ENCODE measurements around the gene ZCCHC24.

ZCCHC24 gene

GRCh38 chr10:79344502-79345195 is 100.8 kb downstream of the ZCCHC24 start:
- Histone ChIP-seq H3K4me3 (ENCODE audit: low read length) (no peak overlapping the region), H3K36me3 (ENCODE audit: control insufficient read depth, low read length) (peaks cover 22% of the 10 kb centered on the region), H3K9me2 (replicated peaks; ENCODE audit: control insufficient read depth, low read length) (no peaks in the 10 kb centered on the region), H3K27ac (ENCODE audit: low read depth, low read length) (no peak overlapping the region), H3K27me3 (ENCODE audit: control insufficient read depth, low read length) (no peaks in the 10 kb centered on the region), H4K20me1 (ENCODE audit: control insufficient read depth, insufficient read depth, low read depth, low read length) (peaks cover 16% of the 10 kb centered on the region; the same call in 1 of the 2 replicates), H3K9me3 (ENCODE audit: control insufficient read depth, insufficient read depth, low read length) (no peaks in the 10 kb centered on the region), H3K4me1 (ENCODE audit: control insufficient read depth, low read length) (peaks cover 25% of the 10 kb centered on the region), H3F3A (ENCODE audit: control insufficient read depth, insufficient read depth) (no peaks in the 10 kb centered on the region), H3K4me2 (ENCODE audit: low read length) (no peak overlapping the region), H3K79me2 (ENCODE audit: control insufficient read depth, low read length) (peaks cover 24% of the 10 kb centered on the region)
- TF ChIP-seq CTCF (IDR thresholded peaks at IDR 0.05; ENCODE audit: low read depth, low read length, poor library complexity, severe bottlenecking) = no peak
- TF ChIP-seq EZH2phosphoT487 (IDR thresholded peaks at IDR 0.05; ENCODE audit: borderline replicate concordance, low read length) = no peak

GRCh38 chr10:79342811-79343561 is 102.4 kb downstream of the ZCCHC24 start:
- Histone ChIP-seq H3K4me2 (ENCODE audit: low read length) (no peak overlapping the region), H3K4me3 (ENCODE audit: low read length) (no peak overlapping the region), H3K27me3 (ENCODE audit: control insufficient read depth, low read length) (no peaks in the 10 kb centered on the region), H3K36me3 (ENCODE audit: control insufficient read depth, low read length) (peaks cover 5% of the 10 kb centered on the region), H3K9me3 (ENCODE audit: control insufficient read depth, insufficient read depth, low read length) (no peaks in the 10 kb centered on the region), H4K20me1 (ENCODE audit: control insufficient read depth, insufficient read depth, low read depth, low read length) (no peaks in the 10 kb centered on the region), H3K27ac (ENCODE audit: low read depth, low read length) (no peak overlapping the region), H3K79me2 (ENCODE audit: control insufficient read depth, low read length) (peaks cover 7% of the 10 kb centered on the region), H3F3A (ENCODE audit: control insufficient read depth, insufficient read depth) (no peaks in the 10 kb centered on the region), H3K4me1 (ENCODE audit: control insufficient read depth, low read length) (peaks cover 12% of the 10 kb centered on the region), H3K9me2 (replicated peaks; ENCODE audit: control insufficient read depth, low read length) (no peaks in the 10 kb centered on the region)
- no peak for TF ChIP-seq EZH2phosphoT487 (IDR thresholded peaks at IDR 0.05; ENCODE audit: borderline replicate concordance, low read length)
- no peak for TF ChIP-seq CTCF (IDR thresholded peaks at IDR 0.05; ENCODE audit: low read depth, low read length, poor library complexity, severe bottlenecking)

GRCh38 chr10:79342295-79342761 is 103.1 kb downstream of the ZCCHC24 start:
- TF ChIP-seq EZH2phosphoT487 (IDR thresholded peaks at IDR 0.05; ENCODE audit: borderline replicate concordance, low read length) (no peak), CTCF (IDR thresholded peaks at IDR 0.05; ENCODE audit: low read depth, low read length, poor library complexity, severe bottlenecking) (no peak)
- no peaks in the 10 kb centered on the region for H3K9me2 ChIP-seq (replicated peaks; ENCODE audit: control insufficient read depth, low read length)
- H3K9me3 ChIP-seq (ENCODE audit: control insufficient read depth, insufficient read depth, low read length) = no peaks in the 10 kb centered on the region
- H3K27me3 ChIP-seq (ENCODE audit: control insufficient read depth, low read length) = no peaks in the 10 kb centered on the region
- H3K79me2 ChIP-seq (ENCODE audit: control insufficient read depth, low read length) = peaks cover under 1% of the 10 kb centered on the region
- peaks cover 9% of the 10 kb centered on the region for H3K4me1 ChIP-seq (ENCODE audit: control insufficient read depth, low read length)
- no peaks in the 10 kb centered on the region for H3F3A ChIP-seq (ENCODE audit: control insufficient read depth, insufficient read depth)
- H3K27ac ChIP-seq (ENCODE audit: low read depth, low read length) = no peak overlapping the region
- no peak overlapping the region for H3K4me3 ChIP-seq (ENCODE audit: low read length)
- H3K4me2 ChIP-seq (ENCODE audit: low read length) = no peak overlapping the region
- H4K20me1 ChIP-seq (ENCODE audit: control insufficient read depth, insufficient read depth, low read depth, low read length) = no peaks in the 10 kb centered on the region
- H3K36me3 ChIP-seq (ENCODE audit: control insufficient read depth, low read length) = no peaks in the 10 kb centered on the region

All from DOHH2 (cell line).